OCI-LY7 (cell line): Measurements from ENCODE around the gene TTC38. TPM values are rescaled to one million over a fixed set of nuclear protein-coding genes. Genes with fewer than 3 reads are reported as not detected.

Experiments
- BruUV-seq: library from RNA; stranded (reverse); fragments of 400-500 nt; replicated peaks from 2 replicates; lab custom pipeline; 2021; lab: Mats Ljungman, UMichigan
- CTCF ChIA-PET: fragments of 300-600 bp; sonication (Branson Sonifier 250); formaldehyde crosslinking; loops from one replicate; lab custom pipeline; 2022; ENCODE audit warnings: antibody characterized with exemption; ENCODE audit not compliant: unreplicated experiment; lab: Charles Lee
- POLR2A ChIA-PET: fragments of 300-600 bp; sonication (Branson Sonifier 250); formaldehyde crosslinking; loops from one replicate; lab custom pipeline; 2022; ENCODE audit warnings: antibody characterized with exemption; lab: Charles Lee
- DNase-seq: peaks from one replicate; pipeline ENCODE4 v3.0.0-alpha.2; 2015; ENCODE audit warnings: low spot score
- H2AFZ ChIP-seq: fragments of 200-600 bp; sonication (generic), shearing (Covaris generic); 2 replicates; pipeline ENCODE4 v1.6.1; 2014; ENCODE audit warnings: mild to moderate bottlenecking, antibody characterized with exemption, low read length, moderate library complexity
- H3K27ac ChIP-seq: fragments of 200-600 bp; sonication (generic); 2 replicates; pipeline ENCODE4 v1.5.1; 2014; ENCODE audit warnings: mixed run types, low read depth, mild to moderate bottlenecking, moderate library complexity, low read length, inconsistent platforms; ENCODE audit not compliant: poor library complexity, severe bottlenecking
- H3K36me3 ChIP-seq: fragments of 200-600 bp; sonication (generic); 2 replicates; pipeline ENCODE4 v1.6.1; 2014; ENCODE audit warnings: mild to moderate bottlenecking, antibody characterized with exemption, low read length, moderate library complexity, mixed read lengths; ENCODE audit not compliant: insufficient read depth
- H3K4me1 ChIP-seq: fragments of 200-600 bp; sonication (generic); 2 replicates; pipeline ENCODE4 v1.5.1; 2014; ENCODE audit warnings: mild to moderate bottlenecking, low read length; ENCODE audit not compliant: insufficient read depth, poor library complexity, severe bottlenecking
- H3K4me2 ChIP-seq: fragments of 200-600 bp; sonication (generic); 2 replicates; pipeline ENCODE4 v1.6.1; 2014; ENCODE audit warnings: mild to moderate bottlenecking, low read length
- H3K4me3 ChIP-seq: fragments of 200-600 bp; sonication (generic); 2 replicates; pipeline ENCODE4 v1.5.1; 2014; ENCODE audit warnings: mild to moderate bottlenecking, low read depth, low read length; ENCODE audit not compliant: poor library complexity, severe bottlenecking
- H3K79me2 ChIP-seq: fragments of 200-600 bp; sonication (generic); 2 replicates; pipeline ENCODE4 v1.6.1; 2016; ENCODE audit warnings: low read depth, mild to moderate bottlenecking, low read length, moderate library complexity, mixed read lengths; ENCODE audit not compliant: insufficient read depth
- H3K9me2 ChIP-seq: fragments of 200-600 bp; sonication (generic); 2 replicates; pipeline ENCODE4 v1.6.1; 2016; ENCODE audit warnings: mild to moderate bottlenecking, low read length, mixed read lengths; ENCODE audit not compliant: insufficient read depth
- H3K9me3 ChIP-seq: fragments of 200-600 bp; sonication (generic); 2 replicates; pipeline ENCODE4 v1.6.1; 2014; ENCODE audit warnings: mild to moderate bottlenecking, mixed run types, low read length, mixed read lengths
- H4K20me1 ChIP-seq: fragments of 200-600 bp; sonication (generic); 2 replicates; pipeline ENCODE4 v1.6.1; 2014; ENCODE audit warnings: mild to moderate bottlenecking, antibody characterized with exemption, low read length, moderate library complexity, mixed read lengths; ENCODE audit not compliant: insufficient read depth
- CTCF ChIP-seq: fragments of 200-600 bp; sonication (generic); conservative IDR thresholded peaks from 2 replicates; pipeline ENCODE4 v1.5.1; 2014; ENCODE audit warnings: mild to moderate bottlenecking, antibody characterized with exemption, low read length, moderate library complexity, mixed read lengths
- EZH2phosphoT487 ChIP-seq: fragments of 200-600 bp; sonication (generic); IDR thresholded peaks from 2 replicates; pipeline ENCODE4 v1.6.1; 2018; ENCODE audit warnings: low read depth, borderline replicate concordance, mild to moderate bottlenecking, mixed run types, antibody characterized with exemption, low read length, moderate library complexity, mixed read lengths
- intact Hi-C: fragments of 100-400 bp; cut with micrococcal nuclease; formaldehyde crosslinking; loops from one replicate; pipeline ENCODE4 v1.10.0; 2022; ENCODE audit not compliant: unreplicated experiment
- total RNA-seq, 2 experiments: library from RNA; depleted of rRNA in 1 of 2; stranded (reverse); fragments of >200 nt in 1 of 2; shearing (Covaris generic) in 1 of 2; gene quantifications; 2 replicates each; pipeline ENCODE4 v1.2.3, GENCODE V29; 2014 to 2022

TTC38 gene
- total RNA-seq, 2 experiments from 2014 or later: 0.44 to 2.7 TPM

- Histone ChIP-seq H3K9me2 (no peaks in the 10 kb centered on the region), H3K4me1 (peaks cover 29% of the 10 kb centered on the region), H3K79me2 (peaks cover 57% of the 10 kb centered on the region), H3K27ac (no peak overlapping the region), H4K20me1 (no peaks in the 10 kb centered on the region), H2AFZ (no peak overlapping the region), H3K36me3 (peaks cover 53% of the 10 kb centered on the region), H3K9me3 (no peaks in the 10 kb centered on the region), H3K4me2 (no peak overlapping the region), H3K4me3 (no peak overlapping the region)
- no peak for TF ChIP-seq EZH2phosphoT487
- TF ChIP-seq CTCF: no peak
- POLR2A ChIA-PET: interaction anchor here (0.6 to 0.9 kb wide), 2 partner anchors 99 to 166 kb away, joined by 3 read pairs; no protein-coding TSS in a partner anchor
- CTCF ChIA-PET: no interaction called here
- no TSS peak for BruUV-seq
- intact Hi-C loops: loop anchor here (5.0 to 10.0 kb wide), 2 partner anchors 177 to 264 kb away; no protein-coding TSS in a partner anchor
- no peak for DNase-seq
These were observed 31.3 kb downstream of the TTC38 start for GRCh38 chr22:46299101-46299500.

- Histone ChIP-seq H3K9me2 (no peaks in the 10 kb centered on the region), H3K36me3 (peaks cover 66% of the 10 kb centered on the region), H3K9me3 (no peaks in the 10 kb centered on the region), H3K79me2 (peaks cover 71% of the 10 kb centered on the region), H3K4me3 (no peak overlapping the region), H3K4me2 (no peak overlapping the region), H3K4me1 (peaks cover 18% of the 10 kb centered on the region), H3K27ac (no peak overlapping the region), H2AFZ (no peak overlapping the region), H4K20me1 (no peaks in the 10 kb centered on the region)
- TF ChIP-seq CTCF: no peak
- no peak for TF ChIP-seq EZH2phosphoT487
- no TSS peak for BruUV-seq
- ChIA-PET CTCF (no interaction called here), POLR2A (no interaction called here)
- intact Hi-C loops: no loop called here
- DNase-seq: no peak
These were observed 32.7 kb downstream of the TTC38 start for GRCh38 chr22:46300491-46300890.

GRCh38 chr22:46303347-46303965 lies 35.6 kb downstream of the TTC38 start:
- intact Hi-C loops: no loop called here
- no peaks in the 10 kb centered on the region for H3K9me3 ChIP-seq
- no peak overlapping the region for H3K27ac ChIP-seq
- peaks cover 4% of the 10 kb centered on the region for H3K4me1 ChIP-seq
- no peak for DNase-seq
- no TSS peak for BruUV-seq
- no peak for TF ChIP-seq CTCF
- peaks cover 90% of the 10 kb centered on the region for H3K36me3 ChIP-seq
- H2AFZ ChIP-seq: no peak overlapping the region
- ChIA-PET CTCF (no interaction called here), POLR2A (no interaction called here)
- H4K20me1 ChIP-seq: 0 out of 2 replicates have a peak, but pooled peaks cover 3% of the 10 kb centered on the region
- H3K79me2 ChIP-seq: peaks cover 84% of the 10 kb centered on the region
- no peaks in the 10 kb centered on the region for H3K9me2 ChIP-seq
- peak overlapping the region; percentile 4; the same call in 1 of the 2 replicates for H3K4me2 ChIP-seq
- H3K4me3 ChIP-seq: no peak overlapping the region
